Effector memory CD8-positive, alpha-beta T cell (primary cell): ENCODE measurements around the gene PCK1.

Experiments
- ATAC-seq: fragments of 150-1000 bp; cut with Tn5 transposase; replicated peaks from 2 replicates; pipeline ENCODE4 v1.10.0; 2021; ENCODE audit warnings: mild to moderate bottlenecking, moderate library complexity
- DNase-seq, 3 experiments: peaks; one replicate each; pipeline ENCODE4 v3.0.0; 2021
- H3K27ac Mint-ChIP-seq, 2 donors: one replicate each; pipeline ENCODE4 v1.8.0; 2022; ENCODE audit warnings: mild to moderate bottlenecking in 2 of 2, mixed read lengths in 2 of 2, moderate library complexity in 2 of 2
- H3K27me3 Mint-ChIP-seq, 2 donors: one replicate each; pipeline ENCODE4 v1.8.0; 2022; ENCODE audit warnings: mixed read lengths in 2 of 2
- H3K36me3 Mint-ChIP-seq: one replicate; pipeline ENCODE4 v1.8.0; 2022; ENCODE audit warnings: mild to moderate bottlenecking, moderate library complexity, mixed read lengths; ENCODE audit not compliant: insufficient read depth
- H3K4me1 Mint-ChIP-seq, 2 donors: one replicate each; pipeline ENCODE4 v1.8.0; 2022; ENCODE audit warnings: low read depth in 2 of 2, mixed read lengths in 2 of 2
- H3K4me3 Mint-ChIP-seq, 2 donors: one replicate each; pipeline ENCODE4 v1.8.0; 2022; ENCODE audit warnings: mild to moderate bottlenecking in 2 of 2, mixed read lengths in 2 of 2, moderate library complexity in 2 of 2
- H3K9me3 Mint-ChIP-seq, 2 donors: one replicate each; pipeline ENCODE4 v1.8.0; 2022; ENCODE audit warnings: mixed read lengths in 2 of 2

PCK1 gene

DNA sequence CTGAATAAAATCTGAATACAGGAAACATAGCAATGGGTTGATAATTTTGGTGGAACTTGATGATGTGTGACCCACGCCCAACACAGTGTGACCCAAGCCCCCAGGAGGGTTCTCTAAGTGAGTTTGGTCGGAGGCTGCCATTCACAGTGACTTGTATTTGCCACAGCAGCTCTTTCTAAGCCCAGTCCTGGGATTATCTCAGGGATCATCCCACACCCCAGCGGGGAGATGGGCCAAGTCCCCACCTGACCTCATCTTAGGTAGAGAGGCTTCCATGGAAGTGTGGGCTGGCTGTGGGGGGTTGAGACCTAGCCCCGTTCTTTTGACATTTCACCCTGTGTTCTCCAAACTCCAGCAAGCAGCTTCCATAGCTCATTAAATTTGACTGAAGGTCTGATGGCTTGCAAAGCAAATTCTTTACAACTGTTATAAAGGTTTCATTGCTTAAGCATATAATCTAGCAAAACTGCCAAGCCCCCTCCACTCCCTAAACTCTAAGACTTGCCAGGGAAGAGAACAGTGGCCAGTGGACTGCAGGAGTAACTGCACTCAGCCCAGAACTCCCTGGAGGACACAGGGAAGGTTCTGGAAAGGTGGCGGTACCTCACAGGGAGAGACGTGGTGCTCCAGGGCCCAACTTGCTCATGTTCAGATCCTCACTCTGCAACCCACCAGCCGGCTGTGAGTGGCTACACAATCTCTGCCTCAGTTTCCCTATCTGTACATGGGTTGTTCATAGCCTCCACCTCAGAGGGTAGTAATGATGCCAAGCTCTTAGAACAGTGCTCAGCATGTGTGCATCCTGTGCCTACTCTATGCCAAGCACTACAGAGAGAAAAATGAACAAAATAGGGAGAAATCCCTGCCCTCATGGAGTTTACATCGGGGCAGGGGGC, 1.0 kb upstream of the PCK1 start:
- DNase-seq: no peak
- no peak for ATAC-seq
- H3K4me1 Mint-ChIP-seq: no peaks in the 10 kb centered on the region
- no peaks in the 10 kb centered on the region for H3K9me3 Mint-ChIP-seq
- no peak overlapping the region for H3K4me3 Mint-ChIP-seq
- H3K27me3 Mint-ChIP-seq: peaks cover 46 to 90% of the 10 kb centered on the region in 2 donors
- no peak overlapping the region for H3K27ac Mint-ChIP-seq
- no peaks in the 10 kb centered on the region for H3K36me3 Mint-ChIP-seq

DNA sequence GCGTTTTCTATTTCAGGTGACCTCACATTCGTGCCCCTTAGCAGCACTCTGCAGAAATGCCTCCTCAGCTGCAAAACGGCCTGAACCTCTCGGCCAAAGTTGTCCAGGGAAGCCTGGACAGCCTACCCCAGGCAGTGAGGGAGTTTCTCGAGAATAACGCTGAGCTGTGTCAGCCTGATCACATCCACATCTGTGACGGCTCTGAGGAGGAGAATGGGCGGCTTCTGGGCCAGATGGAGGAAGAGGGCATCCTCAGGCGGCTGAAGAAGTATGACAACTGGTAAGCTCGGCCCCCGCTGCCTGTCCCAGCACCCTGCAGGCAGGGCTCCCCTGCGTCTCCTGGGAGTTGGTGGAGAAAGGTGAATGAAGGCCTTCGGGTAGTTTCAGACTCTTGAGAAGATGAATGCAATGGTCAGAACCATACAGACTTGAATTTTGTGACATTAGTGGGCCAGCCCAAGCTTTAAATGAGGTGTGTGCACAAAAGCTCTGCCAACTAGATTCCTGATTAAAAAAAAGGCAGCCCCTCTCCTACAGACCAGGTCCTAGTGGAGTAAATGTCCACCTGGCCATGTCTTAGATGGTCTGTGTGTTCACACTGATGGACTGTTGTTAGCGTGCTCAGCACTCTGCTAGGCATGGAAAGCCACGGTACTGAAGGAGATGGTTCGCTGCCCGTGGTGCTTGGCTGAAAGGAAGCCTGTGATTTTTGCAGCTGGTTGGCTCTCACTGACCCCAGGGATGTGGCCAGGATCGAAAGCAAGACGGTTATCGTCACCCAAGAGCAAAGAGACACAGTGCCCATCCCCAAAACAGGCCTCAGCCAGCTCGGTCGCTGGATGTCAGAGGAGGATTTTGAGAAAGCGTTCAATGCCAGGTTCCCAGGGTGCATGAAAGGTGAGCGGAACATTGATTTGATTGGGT, 708 bp downstream of the PCK1 start:
- no peak overlapping the region for H3K27ac Mint-ChIP-seq

DNA sequence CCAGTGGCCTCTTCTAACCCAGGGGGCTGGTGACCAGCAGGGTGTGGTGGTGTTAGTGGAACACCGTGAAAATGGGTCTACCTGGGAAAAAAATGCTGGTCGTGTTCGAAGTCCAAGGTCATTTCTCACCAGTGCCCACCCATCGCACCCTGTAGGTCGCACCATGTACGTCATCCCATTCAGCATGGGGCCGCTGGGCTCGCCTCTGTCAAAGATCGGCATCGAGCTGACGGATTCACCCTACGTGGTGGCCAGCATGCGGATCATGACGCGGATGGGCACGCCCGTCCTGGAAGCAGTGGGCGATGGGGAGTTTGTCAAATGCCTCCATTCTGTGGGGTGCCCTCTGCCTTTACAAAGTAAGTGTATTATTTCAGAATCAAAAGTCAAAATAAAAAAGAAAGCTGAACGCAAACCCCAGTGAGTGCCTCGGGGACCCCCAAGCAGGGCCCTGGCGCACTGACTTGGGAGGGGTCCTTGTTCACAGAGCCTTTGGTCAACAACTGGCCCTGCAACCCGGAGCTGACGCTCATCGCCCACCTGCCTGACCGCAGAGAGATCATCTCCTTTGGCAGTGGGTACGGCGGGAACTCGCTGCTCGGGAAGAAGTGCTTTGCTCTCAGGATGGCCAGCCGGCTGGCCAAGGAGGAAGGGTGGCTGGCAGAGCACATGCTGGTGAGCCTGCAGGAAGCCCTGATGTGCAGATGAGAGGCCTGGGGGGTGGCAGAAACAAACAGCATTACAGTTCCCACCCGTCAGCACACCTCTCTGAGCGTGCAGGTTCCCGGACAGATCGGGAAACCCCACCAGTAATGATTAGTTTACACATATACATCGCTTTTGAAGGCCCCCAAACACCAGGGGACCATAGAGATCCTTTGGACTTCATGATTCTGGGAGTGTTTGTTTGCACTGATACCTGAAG, 1.9 kb downstream of the PCK1 start:
- Mint-ChIP-seq H3K36me3 (no peaks in the 10 kb centered on the region), H3K4me3 (no peak overlapping the region), H3K27ac (no peak overlapping the region), H3K27me3 (peaks cover 53 to 95% of the 10 kb centered on the region in 2 donors), H3K9me3 (no peaks in the 10 kb centered on the region), H3K4me1 (no peaks in the 10 kb centered on the region)
- ATAC-seq: no peak
- DNase-seq: no peak

More for the DNA sequence above, 708 bp downstream of the PCK1 start:
- Mint-ChIP-seq H3K27me3 (peaks cover 54 to 95% of the 10 kb centered on the region in 2 donors), H3K4me1 (no peaks in the 10 kb centered on the region), H3K9me3 (no peaks in the 10 kb centered on the region), H3K4me3 (no peak overlapping the region), H3K36me3 (no peaks in the 10 kb centered on the region)
- no peak for DNase-seq
- ATAC-seq: no peak

DNA sequence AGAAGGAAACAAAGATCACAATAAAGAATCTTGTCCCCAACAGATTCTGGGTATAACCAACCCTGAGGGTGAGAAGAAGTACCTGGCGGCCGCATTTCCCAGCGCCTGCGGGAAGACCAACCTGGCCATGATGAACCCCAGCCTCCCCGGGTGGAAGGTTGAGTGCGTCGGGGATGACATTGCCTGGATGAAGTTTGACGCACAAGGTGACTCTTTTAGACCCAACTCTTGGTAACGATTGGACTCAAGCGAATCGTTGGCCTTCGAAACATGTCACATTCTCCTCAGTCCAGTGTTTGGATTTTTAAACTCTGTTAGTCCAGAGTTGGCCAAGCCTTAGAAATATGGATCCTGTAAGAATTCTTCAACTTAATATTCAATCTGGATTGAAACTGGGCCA, 2.6 kb downstream of the PCK1 start:
- no peak for DNase-seq
- peaks cover 53 to 95% of the 10 kb centered on the region in 2 donors for H3K27me3 Mint-ChIP-seq
- no peak overlapping the region for H3K4me3 Mint-ChIP-seq
- H3K4me1 Mint-ChIP-seq: no peaks in the 10 kb centered on the region
- H3K36me3 Mint-ChIP-seq: no peaks in the 10 kb centered on the region
- H3K9me3 Mint-ChIP-seq: no peaks in the 10 kb centered on the region
- H3K27ac Mint-ChIP-seq: no peak overlapping the region
- no peak for ATAC-seq

DNA sequence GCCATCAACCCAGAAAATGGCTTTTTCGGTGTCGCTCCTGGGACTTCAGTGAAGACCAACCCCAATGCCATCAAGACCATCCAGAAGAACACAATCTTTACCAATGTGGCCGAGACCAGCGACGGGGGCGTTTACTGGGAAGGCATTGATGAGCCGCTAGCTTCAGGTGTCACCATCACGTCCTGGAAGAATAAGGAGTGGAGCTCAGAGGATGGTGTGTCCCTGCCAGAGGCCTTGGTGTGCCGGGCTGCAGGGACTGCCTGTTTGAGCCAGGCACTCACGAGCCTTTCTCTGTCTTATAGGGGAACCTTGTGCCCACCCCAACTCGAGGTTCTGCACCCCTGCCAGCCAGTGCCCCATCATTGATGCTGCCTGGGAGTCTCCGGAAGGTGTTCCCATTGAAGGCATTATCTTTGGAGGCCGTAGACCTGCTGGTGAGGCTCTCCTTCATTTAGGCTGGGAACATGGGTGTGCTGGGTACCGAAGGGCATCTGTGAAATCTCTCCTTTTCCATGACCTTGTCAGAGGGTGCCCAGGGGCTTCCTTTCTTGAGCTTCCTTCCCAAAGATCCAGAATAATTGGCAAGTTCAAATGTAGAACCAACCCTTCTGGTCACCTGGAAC, 3.4 kb downstream of the PCK1 start:
- Mint-ChIP-seq H3K9me3 (no peaks in the 10 kb centered on the region), H3K27ac (no peak overlapping the region), H3K27me3 (peaks cover 53 to 95% of the 10 kb centered on the region in 2 donors), H3K36me3 (no peaks in the 10 kb centered on the region), H3K4me1 (no peaks in the 10 kb centered on the region), H3K4me3 (no peak overlapping the region)
- DNase-seq (no peak), ATAC-seq (no peak)

DNA sequence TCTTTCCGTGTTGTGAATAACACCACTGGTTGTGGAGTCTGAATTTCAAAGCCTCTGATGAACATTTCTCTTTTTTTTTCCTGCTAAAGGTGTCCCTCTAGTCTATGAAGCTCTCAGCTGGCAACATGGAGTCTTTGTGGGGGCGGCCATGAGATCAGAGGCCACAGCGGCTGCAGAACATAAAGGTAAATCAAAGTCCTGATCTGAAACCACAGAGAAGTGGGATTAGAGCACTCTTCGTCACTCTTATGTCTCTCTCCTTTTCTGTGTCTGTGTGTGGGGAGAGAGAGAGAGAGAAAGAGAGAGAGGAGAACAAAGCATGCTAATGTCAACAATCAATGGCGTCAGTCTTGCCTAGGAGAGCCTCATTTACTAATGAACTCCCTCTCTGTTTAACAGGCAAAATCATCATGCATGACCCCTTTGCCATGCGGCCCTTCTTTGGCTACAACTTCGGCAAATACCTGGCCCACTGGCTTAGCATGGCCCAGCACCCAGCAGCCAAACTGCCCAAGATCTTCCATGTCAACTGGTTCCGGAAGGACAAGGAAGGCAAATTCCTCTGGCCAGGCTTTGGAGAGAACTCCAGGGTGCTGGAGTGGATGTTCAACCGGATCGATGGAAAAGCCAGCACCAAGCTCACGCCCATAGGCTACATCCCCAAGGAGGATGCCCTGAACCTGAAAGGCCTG, 4.2 kb downstream of the PCK1 start:
- Mint-ChIP-seq H3K4me3 (no peak overlapping the region), H3K4me1 (no peaks in the 10 kb centered on the region), H3K27me3 (peaks cover 56 to 95% of the 10 kb centered on the region in 2 donors), H3K9me3 (no peaks in the 10 kb centered on the region), H3K27ac (no peak overlapping the region), H3K36me3 (no peaks in the 10 kb centered on the region)
- no peak for ATAC-seq
- DNase-seq: no peak

DNA sequence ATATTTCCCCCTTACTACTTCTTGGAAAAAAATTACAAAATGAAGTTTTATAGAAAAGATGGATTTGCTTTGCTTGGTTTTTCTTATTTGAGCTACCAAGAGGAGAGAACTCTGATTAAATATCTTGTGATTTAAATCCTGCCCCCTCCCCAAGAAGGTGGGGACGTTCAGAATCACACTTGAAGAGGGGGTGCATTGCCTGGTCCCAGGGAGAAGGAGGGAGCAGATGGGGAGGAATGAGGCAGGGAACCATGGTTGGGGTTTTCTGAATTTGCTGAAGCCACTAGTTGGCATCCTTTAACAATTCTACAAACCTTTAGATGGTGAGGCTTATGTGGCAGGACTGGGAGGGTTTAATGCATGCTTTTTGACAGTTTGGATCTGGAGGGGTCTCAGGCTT, 5.5 kb downstream of the PCK1 start:
- Mint-ChIP-seq H3K27ac (no peak overlapping the region), H3K4me1 (no peaks in the 10 kb centered on the region), H3K27me3 (peaks cover 66 to 94% of the 10 kb centered on the region in 2 donors), H3K4me3 (no peak overlapping the region), H3K36me3 (no peaks in the 10 kb centered on the region), H3K9me3 (no peaks in the 10 kb centered on the region)
- no peak for ATAC-seq
- no peak for DNase-seq

DNA sequence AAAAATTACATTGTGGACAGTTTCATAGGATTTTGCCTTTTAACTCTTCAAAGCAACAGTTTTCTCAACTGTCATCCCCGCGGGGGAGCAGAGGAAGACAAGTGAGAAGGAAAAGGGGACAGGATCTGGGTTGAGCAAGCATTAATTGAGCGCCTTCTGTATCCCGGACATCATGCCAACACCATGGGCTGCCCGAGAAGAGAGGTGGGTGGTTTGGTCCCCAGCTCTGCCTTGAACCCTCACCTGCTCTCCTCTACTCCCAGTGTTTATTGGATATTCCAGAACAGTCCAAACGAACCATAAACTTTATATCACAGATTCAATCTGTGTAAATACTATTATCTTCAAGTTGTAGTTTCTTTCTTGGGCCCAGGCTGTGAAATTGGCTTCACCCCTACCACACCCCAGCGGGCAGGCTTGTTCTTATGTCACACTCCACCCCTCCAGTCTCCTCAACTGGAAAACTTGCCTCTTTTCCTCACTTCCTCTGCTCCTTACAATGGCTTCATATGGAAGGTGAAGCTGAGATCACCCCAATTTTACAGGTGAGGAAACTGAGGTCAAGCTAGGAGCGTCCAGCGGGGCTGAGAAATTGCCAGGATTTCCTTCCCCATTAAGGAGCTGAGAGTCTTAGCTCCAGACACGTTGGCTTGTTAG, 6.0 kb downstream of the PCK1 start:
- H3K27ac Mint-ChIP-seq: no peak overlapping the region
- no peaks in the 10 kb centered on the region for H3K4me1 Mint-ChIP-seq
- ATAC-seq (no peak), DNase-seq (no peak)
- no peaks in the 10 kb centered on the region for H3K9me3 Mint-ChIP-seq
- H3K4me3 Mint-ChIP-seq: no peak overlapping the region
- no peaks in the 10 kb centered on the region for H3K36me3 Mint-ChIP-seq
- H3K27me3 Mint-ChIP-seq: peaks cover 62 to 94% of the 10 kb centered on the region in 2 donors

DNA sequence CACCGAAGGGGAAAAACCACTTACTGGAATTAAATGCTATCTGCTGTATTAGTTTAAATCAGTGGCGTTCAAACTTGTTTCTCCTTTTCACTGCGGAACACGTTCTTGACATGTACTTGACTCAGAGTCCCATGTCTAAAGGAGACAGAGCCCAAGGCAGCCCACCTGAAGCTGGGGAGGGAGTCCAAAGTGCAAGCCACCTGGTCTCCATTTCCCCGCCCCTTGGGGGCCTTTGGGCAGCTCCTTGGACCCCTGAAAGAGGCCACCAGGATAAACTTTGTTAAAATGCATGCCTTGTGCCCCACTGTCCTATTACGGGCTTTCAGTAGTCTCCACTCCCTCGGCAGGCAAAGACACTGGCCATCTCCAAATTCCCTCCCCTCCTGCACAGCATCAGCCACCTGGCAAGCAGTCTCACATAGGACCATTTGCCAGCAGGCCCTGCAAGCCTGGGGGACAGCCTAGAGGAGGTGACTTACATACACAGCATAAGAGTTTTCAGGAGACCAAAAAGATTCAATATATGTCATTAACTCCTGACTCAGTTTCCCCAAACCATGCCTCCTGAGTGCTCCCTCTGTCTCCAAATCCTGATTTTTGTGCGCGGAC, 6.7 kb downstream of the PCK1 start:
- Mint-ChIP-seq H3K9me3 (no peaks in the 10 kb centered on the region), H3K27ac (no peak overlapping the region), H3K27me3 (peaks cover 56 to 94% of the 10 kb centered on the region in 2 donors), H3K4me1 (no peaks in the 10 kb centered on the region), H3K36me3 (no peaks in the 10 kb centered on the region), H3K4me3 (no peak overlapping the region)
- DNase-seq (no peak), ATAC-seq (no peak)

DNA sequence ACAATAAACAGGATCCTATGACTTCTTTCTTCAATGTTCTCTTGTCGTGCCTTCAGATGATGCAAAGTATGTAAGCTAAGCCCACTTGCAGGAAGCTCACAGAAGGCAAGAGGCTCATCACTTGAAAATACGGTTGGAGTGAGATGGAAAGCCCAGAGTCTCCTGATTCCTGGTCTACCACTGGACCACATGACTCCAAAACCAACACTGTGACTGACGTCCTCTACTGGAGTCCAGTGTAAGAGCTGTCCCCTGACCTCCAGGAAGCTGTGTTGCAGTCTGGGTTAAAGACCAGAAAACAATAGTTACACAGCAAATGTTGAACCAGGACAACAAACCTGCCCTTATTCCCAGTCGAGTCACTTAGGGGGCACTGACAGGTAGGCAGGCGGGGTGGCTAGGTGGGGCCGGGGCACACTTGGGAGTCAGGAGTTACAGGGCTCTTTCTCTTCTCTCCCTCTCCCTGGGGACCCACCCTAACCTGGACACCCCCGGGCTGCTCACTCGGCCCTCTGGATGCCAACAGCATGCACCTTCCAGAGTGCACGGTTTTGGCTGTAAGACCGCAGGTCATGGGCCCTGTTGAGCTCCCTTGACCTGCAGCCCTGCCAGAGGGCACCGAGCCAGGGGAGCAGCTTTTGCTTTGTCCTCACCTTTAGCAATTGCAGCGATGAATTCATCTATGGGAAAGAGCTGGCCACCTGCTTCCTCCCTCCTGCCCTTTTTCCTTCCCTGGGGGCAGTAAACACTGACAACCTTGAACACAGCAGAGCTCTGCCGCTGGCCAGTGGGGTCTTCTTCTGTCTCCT, 7.4 kb downstream of the PCK1 start:
- Mint-ChIP-seq H3K36me3 (no peaks in the 10 kb centered on the region), H3K4me1 (no peaks in the 10 kb centered on the region), H3K27me3 (peaks cover 56 to 98% of the 10 kb centered on the region in 2 donors), H3K9me3 (no peaks in the 10 kb centered on the region), H3K4me3 (no peak overlapping the region), H3K27ac (no peak overlapping the region)
- no peak for DNase-seq
- no peak for ATAC-seq

DNA sequence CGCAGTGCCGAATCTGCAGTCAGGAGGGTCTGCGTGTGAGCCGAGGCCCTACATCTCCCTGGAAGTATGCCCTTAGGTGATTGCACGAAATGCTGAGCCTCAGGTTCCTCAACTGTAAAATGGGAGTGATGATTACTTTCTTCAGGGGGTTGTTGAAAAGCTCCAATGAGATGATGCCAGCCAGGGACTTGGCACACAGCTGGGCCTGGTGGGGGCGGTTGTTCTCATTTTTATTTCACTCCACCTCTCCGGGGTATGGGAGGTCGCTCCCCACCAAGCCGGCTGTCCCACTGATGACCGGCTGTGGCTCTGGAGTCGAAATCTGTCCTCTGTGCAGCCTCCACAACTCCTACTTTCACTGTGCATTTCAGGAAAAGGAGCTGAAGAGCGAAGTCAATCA, 8.1 kb downstream of the PCK1 start:
- no peak for DNase-seq
- Mint-ChIP-seq H3K27me3 (peaks cover 56 to 91% of the 10 kb centered on the region in 2 donors), H3K27ac (no peak overlapping the region), H3K4me1 (no peaks in the 10 kb centered on the region), H3K4me3 (no peak overlapping the region), H3K9me3 (no peaks in the 10 kb centered on the region), H3K36me3 (no peaks in the 10 kb centered on the region)
- ATAC-seq: no peak
